Stomach (tissue), 9 donors: Measurements from ENCODE around the gene CBX4. TPM values are rescaled to one million over a fixed set of nuclear protein-coding genes. Genes with fewer than 3 reads are reported as not detected.

Experiments
- DNase-seq, 2 donors: peaks; one replicate each; pipeline versions ENCODE4 v3.0.0 to v3.0.0-alpha.2; 2013 to 2019
- H3K27ac ChIP-seq, 5 donors: fragments of 200-600 bp in 4 of 5; sonication (generic) in 4 of 5; one replicate each; pipeline ENCODE4 v1.5.1; 2013 to 2019; ENCODE audit warnings: mild to moderate bottlenecking in 1 of 5, moderate library complexity in 1 of 5
- H3K27me3 ChIP-seq, 3 donors: fragments of 200-600 bp; sonication (generic); one replicate each; pipeline ENCODE4 v1.5.1; 2017 to 2019; ENCODE audit warnings: mixed run types in 1 of 3
- H3K36me3 ChIP-seq, 4 donors: fragments of 200-600 bp; sonication (generic); 1 replicate in 3 of 4; 2 replicates in 1 of 4; pipeline ENCODE4 v1.5.1; 2016 to 2019
- H3K4me1 ChIP-seq, 4 donors: fragments of 200-600 bp; sonication (generic); one replicate each; pipeline ENCODE4 v1.5.1; 2016 to 2019
- H3K4me3 ChIP-seq, 4 donors: fragments of 200-600 bp; sonication (generic) in 3 of 4; one replicate each; pipeline ENCODE4 v1.5.1; 2016 to 2019; ENCODE audit warnings: mild to moderate bottlenecking in 1 of 4
- H3K9me3 ChIP-seq, 4 donors: fragments of 200-600 bp; sonication (generic); one replicate each; pipeline ENCODE4 v1.5.1; 2016 to 2019
- CTCF ChIP-seq, 7 experiments: fragments of 450-650 bp in 4 of 7; fragments of 200-600 bp in 3 of 7; sonication (generic) in 3 of 7; IDR thresholded peaks; one replicate each; pipeline ENCODE4 v1.5.1; 2016 to 2019; ENCODE audit warnings: antibody characterized with exemption in 7 of 7, control low read depth in 2 of 7, mild to moderate bottlenecking in 1 of 7
- EP300 ChIP-seq: sonication (generic); formaldehyde crosslinking; IDR thresholded peaks from one replicate; pipeline ENCODE4 v1.6.1; 2017; ENCODE audit warnings: antibody characterized with exemption
- POLR2A ChIP-seq, 4 donors: fragments of 450-650 bp; IDR thresholded peaks; one replicate each; pipeline ENCODE4 v1.6.1; 2016; ENCODE audit warnings: antibody characterized with exemption in 4 of 4, control low read depth in 2 of 4, mild to moderate bottlenecking in 1 of 4, moderate library complexity in 1 of 4
- POLR2AphosphoS5 ChIP-seq, 3 donors: sonication (generic); formaldehyde crosslinking; IDR thresholded peaks; one replicate each; pipeline ENCODE4 v1.6.1; 2016; ENCODE audit warnings: antibody characterized with exemption in 3 of 3
- WGBS, 5 donors: extraction: QIAGEN DNeasy Blood & Tissue Kit in 3 of 5; methylation state at CpG; one replicate each; pipeline versions ENCODE4 v1.1.5 to v1.1.7; 2013 to 2018; 5-methylcytosine and 5-hydroxymethylcytosine counted together
- intact Hi-C: fragments of 100-400 bp; cut with DNase I; formaldehyde crosslinking; loops from one replicate; pipeline ENCODE4 v1.15.1; 2023; ENCODE audit warnings: low total_unique reads
- polyA plus RNA-seq, 3 donors: library from polyadenylated mRNA; stranded (reverse); fragments of 200-250 nt; gene quantifications; one replicate each; pipeline ENCODE4 v1.2.3, GENCODE V29; 2013
- total RNA-seq, 5 donors: library from RNA; depleted of rRNA; stranded (reverse); fragments of >200 nt; gene quantifications; one replicate each; pipeline versions ENCODE4 v1.1.0 to v1.2.3, GENCODE V29; 2014 to 2016
- donor health status: healthy with polysubstance abuse.
- donor health status: Bipolar disorder and iron deficiency.
- donor health status: healthy.

CBX4 gene
- total and polyA plus RNA-seq, 8 donors: 1.8 to 10.6 (median 8.3) TPM

DNA sequence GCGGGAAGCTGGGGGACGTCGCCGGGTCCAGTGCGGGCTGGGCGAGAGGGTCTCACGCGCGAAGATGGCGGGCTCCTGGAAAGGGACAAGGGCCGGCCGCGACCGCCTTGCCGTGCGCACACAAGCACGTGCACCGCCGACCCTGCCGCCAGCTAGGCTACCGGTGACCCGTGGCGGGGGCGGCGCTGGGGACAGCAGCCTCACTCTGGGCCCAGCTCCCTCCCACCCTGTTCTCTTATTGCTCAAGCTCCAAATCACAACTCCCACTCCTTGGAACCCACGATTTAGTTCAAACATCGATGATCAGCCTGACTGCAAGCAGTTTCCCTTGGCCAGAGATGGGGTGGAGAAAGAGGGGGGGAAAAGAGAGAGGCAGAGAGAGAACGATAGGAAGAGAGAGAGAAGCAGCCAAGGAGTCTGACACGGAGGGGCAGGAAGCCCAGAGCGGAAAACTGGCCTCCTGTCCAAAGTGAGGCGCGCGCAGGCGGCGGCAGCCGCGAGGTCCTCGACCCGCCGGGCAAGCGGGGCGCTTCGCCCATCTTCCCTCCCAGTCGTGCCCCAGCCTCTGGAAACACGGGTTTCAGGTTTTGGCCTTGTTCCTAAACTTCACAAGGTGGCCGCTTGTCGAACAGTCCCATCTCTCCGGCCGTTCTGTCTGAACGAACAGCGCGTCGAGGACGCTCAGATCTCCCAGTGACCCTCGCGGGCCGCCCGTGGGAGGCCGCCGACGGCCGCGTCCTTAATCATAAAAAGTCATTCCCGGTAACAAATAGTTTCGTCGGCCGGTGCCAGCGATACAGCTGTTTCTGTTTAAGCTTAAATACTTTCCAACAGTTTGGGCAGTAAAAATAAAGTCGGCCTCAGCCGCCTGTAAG lies 40.7 kb downstream of the CBX4 start:
- Histone ChIP-seq H3K9me3 (no peaks in the 10 kb centered on the region), H3K4me3 (peak overlapping the region; percentile 54 to 75 (median 70)), H3K27me3 (peaks cover 57 to 81% (median 64%) of the 10 kb centered on the region in 3 donors), H3K36me3 (peaks cover 0 to 9% (median 6%) of the 10 kb centered on the region in 4 donors), H3K4me1 (peaks cover 34 to 76% (median 69%) of the 10 kb centered on the region in 4 donors), H3K27ac (peak overlapping the region in 1 of 5 donors; percentile 87)
- peak in 1 of 2 donors; percentile 75 for DNase-seq
- no peak for TF ChIP-seq EP300
- TF ChIP-seq POLR2A (IDR thresholded peaks at IDR 0.05): no peak
- no peak for TF ChIP-seq POLR2AphosphoS5 (IDR thresholded peaks at IDR 0.05)
- TF ChIP-seq CTCF (IDR thresholded peaks at IDR 0.05): no peak
- WGBS, 5 donors: 2 to 3% (median 2%) methylated on average over 55 to 70 of the region's 70 CpGs
- intact Hi-C loops: loop anchor here (5.0 kb wide), 1 partner anchor 39 kb away; the partner anchor contains the start of gene CBX4

DNA sequence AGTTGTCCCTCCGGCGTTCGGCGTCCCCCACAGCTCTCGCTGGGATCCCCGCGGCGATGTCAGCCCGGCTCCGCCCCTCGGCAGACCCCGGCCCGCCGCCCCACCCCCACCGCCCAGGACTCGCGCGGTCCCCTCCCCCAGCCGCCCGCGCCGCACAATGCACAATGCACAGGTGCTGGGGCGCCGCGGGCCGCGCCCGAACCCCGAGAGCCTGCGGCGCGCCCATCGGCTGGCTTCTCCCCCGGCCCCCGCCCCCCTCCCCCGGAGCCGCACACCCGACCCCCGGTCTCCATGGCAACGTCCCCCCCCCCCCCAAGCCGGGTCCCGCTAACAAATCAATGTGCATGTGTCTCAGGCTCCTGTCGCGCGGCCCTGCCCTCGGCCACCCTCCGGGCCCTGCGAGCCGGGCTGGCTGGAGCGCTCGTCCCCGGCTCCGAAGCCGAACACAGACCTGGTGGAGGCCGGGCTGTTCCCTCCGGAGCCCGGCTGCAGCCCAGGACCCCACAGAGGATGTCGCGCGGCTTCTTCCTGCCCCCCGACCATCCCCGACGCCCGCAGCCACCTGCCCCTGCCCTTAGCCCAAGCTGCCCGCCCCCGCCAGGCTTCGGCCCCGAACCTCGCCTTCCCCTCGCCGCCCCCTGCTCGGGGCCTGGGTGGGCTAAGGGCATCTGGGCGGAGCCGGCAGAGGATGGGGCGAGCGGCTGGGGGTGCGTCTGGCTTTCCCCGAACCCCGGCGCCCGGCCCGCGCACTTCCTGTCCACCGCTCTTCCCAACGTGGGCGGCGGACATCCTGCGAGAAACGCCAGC lies 41.5 kb downstream of the CBX4 start:
- 1 to 2% (median 1%) methylated on average over 16 to 82 of the region's 89 CpGs for WGBS, 5 donors
- intact Hi-C loops: loop anchor here (5.0 kb wide), 1 partner anchor 40 kb away; the partner anchor contains the start of gene CBX4
- peak overlapping the region; percentile 72 to 88 (median 87) for H3K27ac ChIP-seq

DNA sequence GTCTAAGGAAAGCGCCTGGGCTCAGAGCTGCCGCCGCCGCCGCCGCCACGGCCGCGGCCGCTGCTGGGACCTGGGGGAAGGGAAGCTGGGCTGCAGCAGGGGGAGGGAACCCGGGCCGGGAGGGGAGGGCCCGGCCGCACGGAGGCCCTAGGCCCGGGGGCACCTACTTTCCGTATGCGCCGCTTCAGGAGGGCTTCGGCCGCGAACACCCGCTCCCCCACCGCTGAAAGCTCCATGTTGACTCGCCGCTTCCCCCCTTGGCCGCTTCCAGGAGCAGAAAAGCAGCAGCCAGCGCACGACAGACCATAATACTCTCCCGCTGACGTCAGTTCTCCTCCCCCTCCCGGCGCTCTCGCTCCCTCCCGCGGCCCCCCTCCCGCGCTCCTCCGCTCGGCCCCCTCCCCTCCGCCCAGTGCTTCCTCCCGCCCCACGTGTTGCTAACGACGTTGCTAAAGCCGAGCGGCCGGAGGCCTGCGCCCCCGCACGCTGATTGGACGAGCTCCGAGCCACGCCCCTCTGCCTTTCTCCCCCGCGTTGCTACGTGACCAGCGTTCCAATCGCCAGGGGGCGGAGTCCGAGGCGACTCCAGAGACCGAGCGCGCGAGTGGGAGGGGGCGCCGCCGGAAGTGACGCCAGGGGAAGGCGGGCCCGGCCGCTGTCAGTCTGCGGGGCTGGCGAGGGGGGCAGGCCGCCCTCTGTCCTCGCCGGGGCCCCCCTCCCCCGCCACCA lies 42.3 kb downstream of the CBX4 start, which contains the start of gene CBX8:
CBX8 (minus strand) TSS at position 315 of the 729 bp plus-strand sequence; CDS start at position 236, 79 bp downstream.
- Histone ChIP-seq H3K27me3 (peaks cover 49 to 81% (median 64%) of the 10 kb centered on the region in 3 donors), H3K4me1 (peaks cover 49 to 80% (median 66%) of the 10 kb centered on the region in 4 donors), H3K4me3 (peak within 1 kb of the TSS; percentile 54 to 75 (median 70)), H3K27ac (peak within 1 kb of the TSS; percentile 78 to 88 (median 87)), H3K9me3 (no peaks in the 10 kb centered on the region), H3K36me3 (peaks cover 0 to 9% (median 6%) of the 10 kb centered on the region in 4 donors)
- no peak for TF ChIP-seq EP300
- TF ChIP-seq POLR2AphosphoS5 (IDR thresholded peaks at IDR 0.05): peak; percentile 10 to 91 (median 88)
- TF ChIP-seq CTCF (IDR thresholded peaks at IDR 0.05): peak in 3 of 7 experiments; percentile 12 to 41 (median 40)
- DNase-seq: peak; percentile 100
- intact Hi-C loops: loop anchor here (5.0 kb wide), 1 partner anchor 40 kb away; the partner anchor contains the start of gene CBX4
- WGBS, 5 donors: 0 to 3% (median 1%) methylated on average over 28 to 79 of the region's 79 CpGs

More for the DNA sequence above, 41.5 kb downstream of the CBX4 start:
- H3K4me3 ChIP-seq: peak overlapping the region; percentile 54 to 75 (median 70)
- no peaks in the 10 kb centered on the region for H3K9me3 ChIP-seq
- TF ChIP-seq POLR2A (IDR thresholded peaks at IDR 0.05) (no peak), POLR2AphosphoS5 (IDR thresholded peaks at IDR 0.05) (no peak), EP300 (no peak), CTCF (IDR thresholded peaks at IDR 0.05) (no peak)
- peaks cover 0 to 9% (median 6%) of the 10 kb centered on the region in 4 donors for H3K36me3 ChIP-seq
- peak in 1 of 2 donors; percentile 74 for DNase-seq
- H3K4me1 ChIP-seq: peaks cover 43 to 78% (median 65%) of the 10 kb centered on the region in 4 donors
- peaks cover 49 to 81% (median 64%) of the 10 kb centered on the region in 3 donors for H3K27me3 ChIP-seq
